Esophagus muscularis mucosa (tissue), 3 donors: ENCODE results near the gene DOK7.

ENCODE experiments used
- EP300 ChIP-seq: sonication (generic); formaldehyde crosslinking; IDR thresholded peaks from one replicate; pipeline ENCODE4 v1.6.1; 2017; ENCODE audit warnings: antibody characterized with exemption
- TF ChIP-seq, protein P1 (sequence below), 3 experiments: fragments of 200-600 bp in 2 of 3; fragments of 450-650 bp in 1 of 3; sonication (generic) in 2 of 3; IDR thresholded peaks; one replicate each; pipeline ENCODE4 v1.5.1; 2017 to 2019; ENCODE audit warnings: antibody characterized with exemption in 3 of 3, mild to moderate bottlenecking in 2 of 3, moderate library complexity in 1 of 3

GRCh38 chr4:3450643-3451042, 12.5 kb upstream of the DOK7 start:
- TF ChIP-seq, protein P1, sequence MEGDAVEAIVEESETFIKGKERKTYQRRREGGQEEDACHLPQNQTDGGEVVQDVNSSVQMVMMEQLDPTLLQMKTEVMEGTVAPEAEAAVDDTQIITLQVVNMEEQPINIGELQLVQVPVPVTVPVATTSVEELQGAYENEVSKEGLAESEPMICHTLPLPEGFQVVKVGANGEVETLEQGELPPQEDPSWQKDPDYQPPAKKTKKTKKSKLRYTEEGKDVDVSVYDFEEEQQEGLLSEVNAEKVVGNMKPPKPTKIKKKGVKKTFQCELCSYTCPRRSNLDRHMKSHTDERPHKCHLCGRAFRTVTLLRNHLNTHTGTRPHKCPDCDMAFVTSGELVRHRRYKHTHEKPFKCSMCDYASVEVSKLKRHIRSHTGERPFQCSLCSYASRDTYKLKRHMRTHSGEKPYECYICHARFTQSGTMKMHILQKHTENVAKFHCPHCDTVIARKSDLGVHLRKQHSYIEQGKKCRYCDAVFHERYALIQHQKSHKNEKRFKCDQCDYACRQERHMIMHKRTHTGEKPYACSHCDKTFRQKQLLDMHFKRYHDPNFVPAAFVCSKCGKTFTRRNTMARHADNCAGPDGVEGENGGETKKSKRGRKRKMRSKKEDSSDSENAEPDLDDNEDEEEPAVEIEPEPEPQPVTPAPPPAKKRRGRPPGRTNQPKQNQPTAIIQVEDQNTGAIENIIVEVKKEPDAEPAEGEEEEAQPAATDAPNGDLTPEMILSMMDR (IDR thresholded peaks at IDR 0.05): no peak
- no peak for TF ChIP-seq EP300
